Caki2 (cell line): ENCODE measurements around the gene CENPL. TPM values are rescaled to one million over a fixed set of nuclear protein-coding genes. Genes with fewer than 3 reads are reported as not detected.
"Not testable (repeated sequence)": the region's sequence is repeated elsewhere in the genome, so short reads cannot be mapped to it uniquely, and the experiment has no call there.

Experiments used
- DNase-seq: peaks from one replicate; pipeline ENCODE4 v3.0.0-alpha.2; 2015; ENCODE audit warnings: low read depth
- in situ Hi-C: cut with HindIII; loops from 2 replicates; pipeline ENCODE4 v1.10.0; 2016; ENCODE audit warnings: low sequenced_read_pairs, low pct_unique_long_range_greater_than_20kb, mixed read lengths
- total RNA-seq: library from RNA; depleted of rRNA; stranded (reverse); fragments of >200 nt; shearing (Covaris generic); gene quantifications from 2 replicates; pipeline ENCODE4 v1.2.3, GENCODE V29; 2014; ENCODE audit warnings: low replicate concordance; rRNA removed

CENPL gene, protein sequence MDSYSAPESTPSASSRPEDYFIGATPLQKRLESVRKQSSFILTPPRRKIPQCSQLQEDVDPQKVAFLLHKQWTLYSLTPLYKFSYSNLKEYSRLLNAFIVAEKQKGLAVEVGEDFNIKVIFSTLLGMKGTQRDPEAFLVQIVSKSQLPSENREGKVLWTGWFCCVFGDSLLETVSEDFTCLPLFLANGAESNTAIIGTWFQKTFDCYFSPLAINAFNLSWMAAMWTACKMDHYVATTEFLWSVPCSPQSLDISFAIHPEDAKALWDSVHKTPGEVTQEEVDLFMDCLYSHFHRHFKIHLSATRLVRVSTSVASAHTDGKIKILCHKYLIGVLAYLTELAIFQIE
- 14.2 and 27.1 TPM in 2 replicates for total RNA-seq

DNA sequence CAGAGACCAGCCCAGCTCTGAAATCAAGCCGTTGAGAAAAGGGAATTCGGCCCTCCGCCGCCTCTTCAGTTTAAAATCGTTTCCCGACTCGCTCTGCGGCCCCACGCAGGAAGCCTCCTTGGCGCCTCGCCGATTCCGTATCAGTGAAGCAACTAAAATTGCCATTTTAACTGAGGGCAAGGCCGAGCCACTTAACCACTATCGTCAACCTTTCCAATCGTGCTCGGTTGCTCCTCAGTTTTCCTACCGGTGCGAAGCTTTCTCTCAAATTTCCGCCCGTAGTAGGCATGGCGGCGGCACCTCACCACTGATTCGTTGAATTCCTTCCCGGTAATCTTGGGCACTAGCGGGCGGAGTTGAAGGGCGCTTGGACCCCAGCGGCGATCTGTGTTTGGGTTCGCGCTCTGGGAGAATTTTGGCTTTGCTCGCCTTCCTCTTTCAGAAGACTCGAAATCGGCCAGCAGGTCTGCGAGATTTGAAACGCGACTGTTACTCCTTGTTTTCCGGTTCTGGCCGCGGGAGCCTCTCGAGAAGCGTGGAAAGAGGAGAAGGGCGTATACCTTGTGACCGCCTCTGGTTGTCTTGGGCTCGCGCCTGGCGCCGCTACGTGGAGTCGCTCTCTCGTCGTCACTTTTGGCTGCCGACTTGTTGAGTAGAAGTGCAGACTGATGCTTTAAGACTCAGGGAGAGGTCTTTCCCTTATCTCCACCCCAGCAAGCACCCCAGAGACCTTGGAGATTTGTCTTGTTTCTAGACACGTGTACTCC lies at the start of gene CENPL, which contains the start of gene DARS2:
Gene CENPL, minus strand, starts transcription at position 569 of the 767 bp plus-strand sequence. CDS start 13,584 bp downstream, outside the sequence.
Gene DARS2, plus strand, starts transcription at position 359 of the 767 bp plus-strand sequence. CDS start 557 bp downstream, outside the sequence.
- in situ Hi-C loops, result no loop called here
- peak; percentile 97 for DNase-seq

DNA sequence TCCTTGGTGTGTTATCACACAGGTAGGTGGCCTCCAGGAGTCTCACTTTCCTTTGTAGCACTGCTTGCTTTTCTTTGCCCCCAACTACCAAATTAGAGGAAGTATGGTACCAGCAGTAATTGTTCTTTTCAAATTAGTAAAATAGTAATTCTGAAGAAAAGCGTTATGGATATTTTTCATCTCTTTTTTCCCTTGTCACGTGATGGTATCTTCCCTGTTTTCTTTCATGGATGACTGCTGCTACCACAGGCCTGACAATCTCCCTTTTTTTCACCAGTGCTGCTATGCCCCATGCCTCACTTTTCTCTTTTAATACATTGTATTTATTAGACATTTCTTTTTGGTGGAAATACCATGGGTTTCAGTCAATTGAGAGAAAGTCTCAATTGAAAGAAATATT lies 46.8 kb upstream of the CENPL start:
- DNase-seq, result no peak
- in situ Hi-C loops, result no loop called here

DNA sequence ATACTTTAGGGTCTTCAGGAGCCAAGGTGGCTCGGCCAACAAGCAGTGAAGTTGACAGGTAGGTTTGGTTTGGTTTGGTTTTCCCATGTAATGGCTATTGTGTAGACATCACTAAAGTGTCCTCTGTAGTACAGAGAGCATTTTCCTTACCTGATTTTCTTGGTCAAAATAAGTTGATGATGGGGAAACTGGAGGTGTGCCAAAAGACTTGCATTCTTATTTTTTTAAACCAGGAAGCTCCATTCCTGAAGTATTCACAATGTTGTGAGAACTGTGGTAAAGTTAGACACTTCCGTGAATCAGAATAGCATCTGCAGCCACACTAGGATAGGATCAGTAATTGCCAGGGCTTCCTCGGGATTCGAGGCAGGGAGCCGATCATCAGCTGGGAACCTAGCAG lies 46.4 kb upstream of the CENPL start:
- no peak for DNase-seq
- in situ Hi-C loops, result no loop called here

DNA sequence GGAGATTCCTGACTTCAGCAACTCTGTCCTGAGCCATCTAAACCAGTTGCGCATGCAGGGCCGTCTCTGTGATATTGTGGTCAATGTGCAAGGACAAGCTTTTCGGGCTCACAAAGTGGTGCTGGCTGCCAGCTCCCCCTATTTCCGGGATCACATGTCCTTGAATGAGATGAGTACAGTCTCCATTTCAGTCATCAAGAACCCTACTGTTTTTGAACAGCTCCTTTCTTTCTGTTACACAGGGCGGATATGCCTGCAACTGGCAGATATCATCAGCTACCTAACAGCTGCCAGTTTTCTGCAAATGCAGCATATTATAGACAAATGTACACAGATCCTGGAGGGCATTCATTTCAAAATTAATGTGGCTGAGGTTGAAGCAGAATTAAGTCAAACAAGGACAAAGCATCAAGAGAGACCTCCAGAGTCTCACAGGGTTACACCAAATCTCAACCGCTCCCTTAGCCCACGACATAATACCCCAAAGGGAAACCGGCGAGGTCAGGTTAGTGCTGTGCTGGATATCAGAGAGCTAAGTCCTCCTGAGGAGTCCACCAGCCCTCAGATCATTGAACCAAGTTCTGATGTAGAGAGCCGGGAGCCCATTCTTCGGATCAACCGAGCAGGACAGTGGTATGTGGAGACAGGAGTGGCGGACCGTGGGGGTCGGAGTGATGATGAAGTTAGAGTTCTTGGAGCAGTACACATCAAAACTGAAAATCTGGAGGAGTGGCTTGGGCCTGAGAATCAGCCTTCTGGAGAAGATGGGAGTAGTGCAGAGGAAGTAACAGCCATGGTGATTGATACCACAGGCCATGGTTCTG lies 45.8 kb upstream of the CENPL start:
- no peak for DNase-seq
- in situ Hi-C loops, result no loop called here

DNA sequence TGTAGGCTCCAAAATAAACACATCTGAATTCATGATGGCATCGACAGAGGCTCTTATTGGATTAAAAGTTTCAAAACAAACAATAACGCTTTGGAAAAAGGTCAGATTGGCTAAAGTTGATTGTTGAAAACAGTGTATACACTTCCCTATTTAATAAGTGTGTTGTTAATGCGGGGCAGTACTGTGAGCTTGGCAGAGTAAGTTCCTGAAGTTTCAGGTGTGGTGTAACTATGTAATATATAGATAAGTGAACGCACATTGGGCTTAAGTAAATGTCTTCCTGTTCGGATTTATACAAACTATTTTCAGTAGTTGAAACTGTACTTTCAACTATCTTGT lies 44.3 kb upstream of the CENPL start:
- in situ Hi-C loops, result no loop called here
- DNase-seq, result no peak

DNA sequence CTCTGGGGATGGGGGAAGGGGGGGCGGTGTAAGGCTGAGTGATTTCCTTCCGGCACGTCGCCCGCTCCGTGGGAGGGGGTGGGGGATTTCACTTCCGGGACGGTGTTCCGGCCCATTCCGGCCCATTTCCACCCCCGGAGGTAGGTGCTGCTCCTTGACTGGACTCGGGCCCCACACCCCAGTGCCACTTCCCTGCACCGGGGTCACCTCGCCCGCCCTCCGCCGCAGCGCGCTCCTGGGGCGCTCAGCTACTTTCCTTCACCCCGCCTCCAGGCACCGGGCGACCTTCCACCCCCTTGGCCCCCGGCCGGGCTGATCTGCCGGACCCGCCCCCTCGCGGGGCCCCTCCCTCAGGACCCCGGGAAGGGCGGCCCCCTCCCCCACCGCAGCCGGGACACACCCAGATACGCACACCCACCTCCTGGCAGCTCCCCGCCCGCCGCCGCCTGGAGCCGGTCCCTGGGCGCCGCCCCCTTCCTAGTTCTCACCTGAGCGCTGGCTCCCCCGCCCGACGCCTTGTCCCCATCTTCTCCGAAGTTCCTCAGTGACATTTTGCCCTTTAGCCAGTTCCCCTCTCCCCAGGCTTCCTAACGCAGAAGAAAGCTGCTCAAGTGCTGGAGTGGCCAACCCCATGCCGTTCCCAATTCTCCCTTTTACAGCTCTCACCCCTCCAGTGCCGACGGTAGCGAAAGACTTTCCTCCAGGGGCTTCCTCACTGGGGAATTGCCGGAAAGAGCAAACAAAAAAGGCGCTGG lies 43.8 kb upstream of the CENPL start, which contains the start of gene ZBTB37:
Gene ZBTB37, plus strand, starts transcription at position 115 of the 755 bp plus-strand sequence. CDS start 1,846 bp downstream, outside the sequence.
- in situ Hi-C loops, result no loop called here

DNA sequence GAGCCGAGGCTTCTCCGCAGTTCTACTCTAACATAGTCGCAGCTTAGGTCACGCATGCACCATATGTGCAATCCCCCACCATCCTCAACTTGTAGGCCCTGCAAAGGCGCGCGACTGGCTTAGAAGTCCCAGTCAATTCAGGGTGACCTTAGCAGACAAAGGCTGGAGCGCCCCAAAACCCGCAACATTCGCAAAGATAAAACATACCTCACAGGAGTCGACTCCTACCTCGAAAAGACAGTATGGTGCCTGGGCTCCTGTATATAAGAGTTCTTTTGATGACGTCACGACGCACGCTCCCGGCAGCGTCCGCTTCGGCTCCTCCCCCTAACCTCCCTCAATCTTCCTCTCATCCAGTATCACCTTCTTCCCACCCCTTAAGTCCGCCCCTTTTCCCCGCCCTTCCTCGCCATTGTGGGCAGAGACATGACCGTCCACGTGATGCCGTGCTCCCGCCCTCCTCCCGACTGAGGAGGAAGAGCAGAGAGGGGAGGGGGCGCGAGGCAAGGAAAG lies 43.1 kb upstream of the CENPL start, which contains the start of gene GAS5:
Gene GAS5, minus strand, starts transcription at position 237 of the 513 bp plus-strand sequence.
- peak; percentile 98 for DNase-seq
- in situ Hi-C loops, result no loop called here

More for the DNA sequence above, 43.8 kb upstream of the CENPL start, which contains the start of gene ZBTB37:
- peak; percentile 79 for DNase-seq

DNA sequence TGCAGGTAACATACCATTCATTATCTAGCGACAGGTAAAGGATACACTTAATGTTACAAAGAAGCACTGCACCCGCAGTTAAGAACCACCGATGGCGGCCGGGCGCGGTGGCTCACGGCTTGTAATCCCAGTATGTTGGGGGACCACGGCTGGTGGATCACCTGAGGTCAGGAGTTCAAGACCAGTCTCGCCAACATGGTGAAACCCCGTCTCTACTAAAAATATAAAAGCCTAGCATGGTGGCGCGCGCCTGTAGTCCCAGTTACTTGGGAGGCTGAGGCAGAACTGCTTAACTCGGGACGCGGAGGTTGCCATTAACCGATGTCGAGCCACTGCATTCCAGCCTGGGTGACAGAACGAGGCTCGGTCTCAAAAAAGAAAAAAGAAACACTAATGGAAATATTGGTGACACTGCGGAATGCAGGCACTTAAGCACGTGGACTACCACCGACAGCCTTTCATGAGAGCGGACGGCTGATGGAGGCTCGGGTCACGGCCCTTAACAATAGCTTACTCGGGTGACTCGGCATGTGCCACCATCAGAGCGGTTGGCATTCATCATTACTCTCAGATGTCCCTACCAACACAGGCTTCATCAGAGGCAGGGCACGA lies 42.6 kb upstream of the CENPL start:
- in situ Hi-C loops, result no loop called here
- no peak for DNase-seq

DNA sequence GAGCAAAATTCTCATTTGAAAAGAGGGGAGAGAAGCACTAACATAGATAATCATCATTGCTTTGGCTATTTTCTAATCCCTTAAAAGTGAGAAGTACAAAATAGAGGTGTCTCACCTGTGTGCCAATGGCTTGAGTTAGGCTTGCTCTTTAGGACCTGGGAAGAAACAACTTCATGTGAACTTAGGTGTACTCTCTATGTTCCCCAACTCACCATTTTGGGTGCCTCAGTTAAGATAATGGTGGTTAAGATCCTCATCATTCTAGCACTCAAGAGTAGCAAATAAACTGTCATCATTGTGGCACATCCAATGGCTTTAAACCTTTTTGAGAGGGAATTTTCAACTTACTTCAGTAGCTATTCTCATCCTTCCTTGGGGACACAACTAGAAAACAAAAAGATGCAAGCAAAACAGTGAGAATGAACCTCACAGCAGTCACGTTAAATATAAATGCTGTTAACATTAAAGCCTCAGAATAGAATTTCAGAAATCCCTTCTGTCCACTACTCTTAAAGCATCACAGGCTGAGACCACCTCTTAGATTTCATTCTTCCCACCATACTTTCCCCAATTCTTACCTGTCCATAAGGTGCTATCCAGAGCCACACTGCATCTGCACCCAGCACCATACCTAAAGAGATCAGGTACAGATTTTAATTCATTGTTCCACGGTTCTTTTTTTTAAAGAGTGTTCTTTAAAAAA lies 41.9 kb upstream of the CENPL start:
- in situ Hi-C loops, result no loop called here
- no peak for DNase-seq

DNA sequence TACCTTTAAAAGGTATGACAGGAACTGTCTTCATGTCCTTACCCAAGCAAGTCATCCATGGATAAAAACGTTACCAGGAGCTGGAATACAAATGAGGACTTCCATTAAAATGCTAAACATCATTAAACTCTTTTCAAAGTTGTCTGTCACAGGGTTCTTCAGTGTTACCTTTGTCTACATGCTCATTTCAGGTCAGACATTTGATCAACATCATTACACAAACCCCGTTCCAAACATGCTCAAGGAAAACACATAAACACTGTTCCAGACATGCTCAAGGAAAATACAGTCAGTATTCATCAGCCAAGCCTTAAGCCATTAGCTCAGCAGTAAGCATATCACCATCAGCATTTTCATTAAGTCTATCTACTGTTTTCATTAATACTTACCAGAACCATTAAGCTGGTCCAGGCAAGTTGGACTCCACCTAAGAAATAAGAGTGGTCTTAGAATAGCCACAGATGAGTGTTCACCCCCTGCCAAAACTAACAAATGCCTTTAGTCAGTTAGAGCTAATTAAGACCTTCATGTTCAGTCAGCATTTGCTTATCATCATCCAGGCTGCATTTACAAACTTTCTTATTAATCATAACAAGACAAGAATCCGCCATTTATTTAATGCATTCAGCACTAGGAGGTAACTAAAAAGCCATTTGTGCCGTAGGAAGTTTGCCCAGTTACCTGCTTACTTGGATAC lies 40.9 kb upstream of the CENPL start:
- in situ Hi-C loops, result no loop called here
- DNase-seq, result no peak

DNA sequence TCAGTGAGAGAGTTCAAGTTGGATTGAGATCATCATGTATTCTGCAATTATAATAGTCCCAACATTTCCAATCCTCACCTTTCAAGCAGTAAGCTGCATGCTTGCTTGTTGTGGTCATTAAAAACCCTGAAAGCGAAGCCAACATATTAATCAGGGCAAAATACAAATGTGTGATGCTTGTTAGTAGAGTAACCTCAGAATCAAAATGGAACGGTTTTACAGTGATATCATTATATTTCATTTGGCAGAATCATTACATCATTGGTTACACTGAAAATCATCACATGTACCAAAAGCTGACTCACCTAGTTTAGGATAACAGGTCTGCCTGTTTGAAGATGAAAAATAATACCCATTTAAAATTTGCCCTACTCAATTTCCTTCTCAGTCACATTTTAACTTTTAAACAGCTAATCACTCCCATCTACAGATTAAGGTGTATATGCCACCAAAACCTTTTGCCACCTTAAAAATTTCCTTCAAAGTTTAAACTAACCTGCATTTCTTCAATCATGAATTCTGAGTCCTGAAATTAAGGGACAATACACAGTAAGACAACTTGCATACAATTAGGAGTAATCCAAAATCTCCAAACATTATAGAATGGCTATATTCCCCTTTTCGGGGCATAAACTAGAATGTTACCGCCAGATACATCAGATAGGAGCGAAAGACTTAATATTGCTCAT lies 39.6 kb upstream of the CENPL start:
- in situ Hi-C loops, result no loop called here
- no peak for DNase-seq

DNA sequence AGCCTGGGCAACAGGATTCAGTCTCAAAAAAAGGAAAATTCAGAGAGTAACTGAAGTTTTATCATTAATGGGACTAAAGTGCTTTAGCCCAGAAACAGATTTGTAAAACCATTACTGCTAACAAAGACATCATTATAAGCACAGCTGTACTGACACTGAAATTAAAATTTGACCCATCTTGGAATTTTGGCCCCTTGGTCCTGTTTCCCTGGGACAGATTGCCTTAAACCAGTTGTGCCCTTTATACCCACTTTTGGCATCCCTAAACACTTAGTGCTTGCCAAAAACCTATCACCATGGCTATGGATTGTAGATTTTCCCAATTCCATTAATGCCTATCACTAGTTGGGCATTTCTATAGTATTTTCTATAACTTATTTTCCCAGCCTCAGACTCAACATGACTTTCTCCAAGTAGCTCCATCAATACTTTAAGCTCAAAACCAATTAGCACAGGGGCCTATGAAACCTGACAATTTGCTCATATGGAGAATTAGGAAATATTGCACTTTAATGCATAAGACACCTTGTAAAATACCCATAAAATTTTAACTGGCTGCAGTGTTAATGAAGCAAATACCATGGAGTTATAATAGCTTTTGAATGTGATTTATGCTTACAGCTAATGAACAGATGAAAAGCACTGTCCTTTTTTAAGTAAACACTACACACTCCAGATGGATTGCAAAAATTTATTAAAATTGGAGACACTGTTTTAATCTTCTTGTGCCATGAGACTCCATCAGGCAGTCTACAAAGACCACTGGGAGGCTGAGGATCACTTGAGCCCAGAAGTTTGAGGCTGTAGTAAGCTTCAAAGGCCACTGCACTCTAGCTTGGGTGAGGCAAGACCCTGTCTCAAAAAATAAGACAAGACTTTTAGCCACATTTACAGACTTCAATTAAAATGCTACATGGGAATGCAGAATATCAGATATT lies 38.8 kb upstream of the CENPL start:
- in situ Hi-C loops, result no loop called here

DNA sequence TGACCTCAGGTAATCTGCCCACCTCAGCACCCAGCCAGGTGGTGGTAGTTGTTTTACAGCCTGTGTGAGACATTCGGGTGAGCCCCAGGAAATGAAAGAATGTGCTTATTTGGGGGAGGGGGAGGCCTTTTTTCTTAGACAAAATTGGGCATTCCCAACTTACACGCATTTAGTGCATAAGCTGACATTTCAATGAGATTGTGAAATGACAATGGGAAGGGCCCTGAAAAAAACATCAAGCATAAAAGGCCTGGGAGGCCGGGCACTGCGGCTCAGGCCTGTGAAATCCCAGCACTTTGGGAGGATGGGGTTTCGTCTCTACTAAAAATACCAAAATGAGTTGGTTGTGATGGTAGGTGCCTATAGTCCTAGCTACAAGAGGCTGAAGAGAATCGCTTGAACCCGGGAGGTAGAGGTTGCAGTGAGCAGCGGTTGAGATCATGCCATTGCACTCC lies 38.1 kb upstream of the CENPL start:
- in situ Hi-C loops, result no loop called here
- DNase-seq, result no peak

More for the DNA sequence above, 38.8 kb upstream of the CENPL start:
- DNase-seq, result no peak

DNA sequence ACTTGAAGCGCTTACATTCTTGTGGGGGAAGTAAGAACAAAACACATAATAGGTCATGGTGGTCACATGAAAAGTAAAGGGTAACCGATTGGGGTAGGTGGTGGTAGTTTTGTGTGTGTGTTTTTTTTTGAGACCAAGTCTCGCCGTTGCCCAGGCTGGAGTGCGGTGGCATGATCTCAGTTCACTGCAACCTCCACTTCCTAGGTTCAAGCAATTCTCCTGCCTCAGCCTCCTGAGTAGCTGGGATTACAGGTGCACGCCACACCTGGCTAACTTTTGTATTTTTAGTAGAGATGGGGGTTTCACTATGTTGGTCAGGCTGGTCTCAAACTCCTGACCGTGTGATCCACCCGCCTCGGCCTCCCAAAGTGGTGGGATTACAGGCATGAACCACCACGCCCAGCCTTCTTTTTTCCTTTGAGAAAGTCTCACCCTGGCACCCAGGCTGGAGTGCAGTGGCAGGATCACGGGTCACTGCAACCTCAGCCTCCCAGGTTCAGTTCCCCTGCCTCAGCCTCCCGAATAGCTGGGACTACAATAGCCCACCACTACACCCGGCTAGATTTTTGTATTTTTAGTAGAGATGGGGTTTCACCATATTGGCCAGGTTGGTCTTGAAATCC lies 37.6 kb upstream of the CENPL start:
- DNase-seq, in situ Hi-C loops: not testable (repeated sequence)
